NCI-H526 (cell line): ENCODE data around the gene MRPS5.

Source experiments
- DNase-seq, 2 experiments: peaks; one replicate each; lab custom pipeline; 2025; lab: John Stamatoyannopoulos, UW

Gene MRPS5

GRCh38 chr2:95061119-95061512 is 60.5 kb downstream of the MRPS5 start:
- DNase-seq: no peak

- no peak for DNase-seq
Observed at GRCh38 chr2:95060446-95061118, 61.0 kb downstream of the MRPS5 start.

GRCh38 chr2:95059656-95060370 is 61.8 kb downstream of the MRPS5 start:
- DNase-seq: no peak

- DNase-seq: no peak
Observed at GRCh38 chr2:95058989-95059641, 62.5 kb downstream of the MRPS5 start.

- DNase-seq: no peak
Observed at GRCh38 chr2:95058466-95058988, 63.1 kb downstream of the MRPS5 start.

GRCh38 chr2:95057535-95058370 is 63.9 kb downstream of the MRPS5 start:
- DNase-seq: peak in 1 of 2 experiments; percentile 42

GRCh38 chr2:95056461-95057459 is 64.8 kb downstream of the MRPS5 start:
- no peak for DNase-seq

- DNase-seq: no peak
Observed at GRCh38 chr2:95056044-95056443, 65.6 kb downstream of the MRPS5 start.

GRCh38 chr2:95055262-95055661 is 66.3 kb downstream of the MRPS5 start:
- DNase-seq: no peak

- no peak for DNase-seq
Observed at GRCh38 chr2:95054016-95054415, 67.6 kb downstream of the MRPS5 start.

GRCh38 chr2:95053543-95053942 is 68.1 kb downstream of the MRPS5 start:
- peak in 1 of 2 experiments; percentile 12 for DNase-seq

GRCh38 chr2:95052804-95053479 is 68.7 kb downstream of the MRPS5 start:
- no peak for DNase-seq

- DNase-seq: no peak
Observed at GRCh38 chr2:95052307-95052706, 69.3 kb downstream of the MRPS5 start.

GRCh38 chr2:95051626-95052025 is 70.0 kb downstream of the MRPS5 start:
- DNase-seq: no peak

GRCh38 chr2:95050385-95051300 is 71.0 kb downstream of the MRPS5 start:
- DNase-seq: no peak

- no peak for DNase-seq
Observed at GRCh38 chr2:95049961-95050360, 71.6 kb downstream of the MRPS5 start.

- DNase-seq: no peak
Observed at GRCh38 chr2:95049683-95049955, 72.0 kb downstream of the MRPS5 start.

GRCh38 chr2:95048825-95049682 is 72.6 kb downstream of the MRPS5 start:
- DNase-seq: no peak
